ENCODE measurements around the gene COX10.

The COX10 gene

GRCh38 chr17:14144508-14144907 is 75.2 kb downstream of the COX10 start:
- Histone ChIP-seq H3K18ac (ENCODE audit: low read length) (no peak overlapping the region), H3K4ac (ENCODE audit: low read depth, low read length) (no peak overlapping the region), H3K14ac (ENCODE audit: low read length) (no peak overlapping the region), H3K36me3 (ENCODE audit: control insufficient read depth in 1 of 2, insufficient read depth in 2 of 2, low read length in 2 of 2) (no peaks in the 10 kb centered on the region), H3K79me1 (ENCODE audit: low read length) (no peaks in the 10 kb centered on the region), H3K4me2 (ENCODE audit: low read length) (no peak overlapping the region), H3K27ac (ENCODE audit: low read depth, low read length) (no peak overlapping the region), H4K8ac (ENCODE audit: low read depth, low read length) (no peak overlapping the region), H2BK5ac (ENCODE audit: low read depth, low read length, poor library complexity) (no peak overlapping the region), H3K9me3 (ENCODE audit: insufficient read depth, low read depth, low read length) (no peaks in the 10 kb centered on the region), H2AFZ (ENCODE audit: insufficient read depth, low read length, poor library complexity) (no peak overlapping the region), H2BK120ac (ENCODE audit: insufficient read depth, low read length, poor library complexity) (no peak overlapping the region), H4K91ac (ENCODE audit: low read depth, low read length) (no peak overlapping the region), H3K9ac (ENCODE audit: low read length) (no peak overlapping the region), H2AK5ac (ENCODE audit: low read length) (no peak overlapping the region), H3K4me1 (ENCODE audit: control insufficient read depth in 1 of 2, insufficient read depth in 2 of 2, low read length in 2 of 2) (no peaks in the 10 kb centered on the region), H3K27me3 (ENCODE audit: insufficient read depth, low read length) (no peaks in the 10 kb centered on the region), H2BK12ac (ENCODE audit: low read length) (no peak overlapping the region), H3K4me3 (ENCODE audit: low read depth, low read length) (no peak overlapping the region), H3K23ac (ENCODE audit: low read length) (no peak overlapping the region), H4K12ac (ENCODE audit: low read depth, low read length) (no peak overlapping the region), H3K79me2 (ENCODE audit: control insufficient read depth, insufficient read depth, low read length, poor library complexity) (no peaks in the 10 kb centered on the region)
- WGBS (ENCODE audit: extremely low coverage, insufficient coverage, insufficient read length): no CpG with 5 or more reads among the region's 4 CpGs
- DNase-seq: no peak

GRCh38 chr17:14149751-14150150 is 80.4 kb downstream of the COX10 start:
- no peak overlapping the region for H3K4ac ChIP-seq (ENCODE audit: low read depth, low read length)
- H2AK5ac ChIP-seq (ENCODE audit: low read length): no peak overlapping the region
- H4K91ac ChIP-seq (ENCODE audit: low read depth, low read length): no peak overlapping the region
- H3K9me3 ChIP-seq (ENCODE audit: insufficient read depth, low read depth, low read length): no peaks in the 10 kb centered on the region
- H3K4me2 ChIP-seq (ENCODE audit: low read length): no peak overlapping the region
- H3K27ac ChIP-seq (ENCODE audit: low read depth, low read length): no peak overlapping the region
- no peak overlapping the region for H3K18ac ChIP-seq (ENCODE audit: low read length)
- H2AFZ ChIP-seq (ENCODE audit: insufficient read depth, low read length, poor library complexity): no peak overlapping the region
- no peak overlapping the region for H2BK5ac ChIP-seq (ENCODE audit: low read depth, low read length, poor library complexity)
- H3K4me3 ChIP-seq (ENCODE audit: low read depth, low read length): no peak overlapping the region
- H3K14ac ChIP-seq (ENCODE audit: low read length): no peak overlapping the region
- no peak overlapping the region for H3K23ac ChIP-seq (ENCODE audit: low read length)
- H2BK12ac ChIP-seq (ENCODE audit: low read length): no peak overlapping the region
- no peaks in the 10 kb centered on the region for H3K27me3 ChIP-seq (ENCODE audit: insufficient read depth, low read length)
- H2BK120ac ChIP-seq (ENCODE audit: insufficient read depth, low read length, poor library complexity): no peak overlapping the region
- H3K36me3 ChIP-seq (ENCODE audit: control insufficient read depth in 1 of 2, insufficient read depth in 2 of 2, low read length in 2 of 2): no peaks in the 10 kb centered on the region
- no peak for DNase-seq
- no CpG with 5 or more reads among the region's 5 CpGs for WGBS (ENCODE audit: extremely low coverage, insufficient coverage, insufficient read length)
- H3K79me1 ChIP-seq (ENCODE audit: low read length): no peaks in the 10 kb centered on the region
- H4K12ac ChIP-seq (ENCODE audit: low read depth, low read length): no peak overlapping the region
- no peak overlapping the region for H3K9ac ChIP-seq (ENCODE audit: low read length)
- no peaks in the 10 kb centered on the region for H3K4me1 ChIP-seq (ENCODE audit: control insufficient read depth in 1 of 2, insufficient read depth in 2 of 2, low read length in 2 of 2)
- H3K79me2 ChIP-seq (ENCODE audit: control insufficient read depth, insufficient read depth, low read length, poor library complexity): no peaks in the 10 kb centered on the region
- no peak overlapping the region for H4K8ac ChIP-seq (ENCODE audit: low read depth, low read length)

- no peak overlapping the region for H4K8ac ChIP-seq (ENCODE audit: low read depth, low read length)
- no CpG with 5 or more reads among the region's 2 CpGs for WGBS (ENCODE audit: extremely low coverage, insufficient coverage, insufficient read length)
- no peak overlapping the region for H4K91ac ChIP-seq (ENCODE audit: low read depth, low read length)
Measured at GRCh38 chr17:14150619-14151018, 81.3 kb downstream of the COX10 start.

GRCh38 chr17:14152721-14153120 is 83.4 kb downstream of the COX10 start:
- Histone ChIP-seq H2BK5ac (ENCODE audit: low read depth, low read length, poor library complexity) (no peak overlapping the region), H3K9me3 (ENCODE audit: insufficient read depth, low read depth, low read length) (no peaks in the 10 kb centered on the region), H3K23ac (ENCODE audit: low read length) (no peak overlapping the region), H2AFZ (ENCODE audit: insufficient read depth, low read length, poor library complexity) (no peak overlapping the region), H4K8ac (ENCODE audit: low read depth, low read length) (no peak overlapping the region), H3K4me2 (ENCODE audit: low read length) (no peak overlapping the region), H3K79me1 (ENCODE audit: low read length) (no peaks in the 10 kb centered on the region), H4K12ac (ENCODE audit: low read depth, low read length) (no peak overlapping the region), H3K36me3 (ENCODE audit: control insufficient read depth in 1 of 2, insufficient read depth in 2 of 2, low read length in 2 of 2) (no peaks in the 10 kb centered on the region), H3K18ac (ENCODE audit: low read length) (no peak overlapping the region), H2BK12ac (ENCODE audit: low read length) (no peak overlapping the region), H3K9ac (ENCODE audit: low read length) (no peak overlapping the region), H3K27me3 (ENCODE audit: insufficient read depth, low read length) (no peaks in the 10 kb centered on the region), H3K4me3 (ENCODE audit: low read depth, low read length) (no peak overlapping the region), H2AK5ac (ENCODE audit: low read length) (no peak overlapping the region), H3K4ac (ENCODE audit: low read depth, low read length) (no peak overlapping the region), H2BK120ac (ENCODE audit: insufficient read depth, low read length, poor library complexity) (no peak overlapping the region), H4K91ac (ENCODE audit: low read depth, low read length) (no peak overlapping the region), H3K27ac (ENCODE audit: low read depth, low read length) (no peak overlapping the region), H3K79me2 (ENCODE audit: control insufficient read depth, insufficient read depth, low read length, poor library complexity) (no peaks in the 10 kb centered on the region), H3K4me1 (ENCODE audit: control insufficient read depth in 1 of 2, insufficient read depth in 2 of 2, low read length in 2 of 2) (no peaks in the 10 kb centered on the region), H3K14ac (ENCODE audit: low read length) (no peak overlapping the region)
- no CpG with 5 or more reads among the region's 4 CpGs for WGBS (ENCODE audit: extremely low coverage, insufficient coverage, insufficient read length)
- DNase-seq: no peak

More at GRCh38 chr17:14150619-14151018, 81.3 kb downstream of the COX10 start:
- no peak overlapping the region for H3K9ac ChIP-seq (ENCODE audit: low read length)
- no peak overlapping the region for H3K4me3 ChIP-seq (ENCODE audit: low read depth, low read length)
- H2AFZ ChIP-seq (ENCODE audit: insufficient read depth, low read length, poor library complexity): no peak overlapping the region
- H2AK5ac ChIP-seq (ENCODE audit: low read length): no peak overlapping the region
- H3K4me2 ChIP-seq (ENCODE audit: low read length): no peak overlapping the region
- H3K79me1 ChIP-seq (ENCODE audit: low read length): no peaks in the 10 kb centered on the region
- no peaks in the 10 kb centered on the region for H3K4me1 ChIP-seq (ENCODE audit: control insufficient read depth in 1 of 2, insufficient read depth in 2 of 2, low read length in 2 of 2)
- no peak overlapping the region for H2BK12ac ChIP-seq (ENCODE audit: low read length)
- no peaks in the 10 kb centered on the region for H3K79me2 ChIP-seq (ENCODE audit: control insufficient read depth, insufficient read depth, low read length, poor library complexity)
- no peak overlapping the region for H2BK5ac ChIP-seq (ENCODE audit: low read depth, low read length, poor library complexity)
- no peaks in the 10 kb centered on the region for H3K27me3 ChIP-seq (ENCODE audit: insufficient read depth, low read length)
- no peak overlapping the region for H3K23ac ChIP-seq (ENCODE audit: low read length)
- H3K36me3 ChIP-seq (ENCODE audit: control insufficient read depth in 1 of 2, insufficient read depth in 2 of 2, low read length in 2 of 2): no peaks in the 10 kb centered on the region
- no peak overlapping the region for H4K12ac ChIP-seq (ENCODE audit: low read depth, low read length)
- H3K14ac ChIP-seq (ENCODE audit: low read length): no peak overlapping the region
- H3K27ac ChIP-seq (ENCODE audit: low read depth, low read length): no peak overlapping the region
- no peak overlapping the region for H3K18ac ChIP-seq (ENCODE audit: low read length)
- no peak for DNase-seq
- H2BK120ac ChIP-seq (ENCODE audit: insufficient read depth, low read length, poor library complexity): no peak overlapping the region
- no peaks in the 10 kb centered on the region for H3K9me3 ChIP-seq (ENCODE audit: insufficient read depth, low read depth, low read length)
- H3K4ac ChIP-seq (ENCODE audit: low read depth, low read length): no peak overlapping the region
